A673 (cell line): ENCODE data around the gene PINLYP. TPM values are rescaled to one million over a fixed set of nuclear protein-coding genes. Genes with fewer than 3 reads are reported as not detected.
A peak's percentile ranks its signal among the peaks of the same experiment; 100 is the strongest.

ENCODE experiments used
- BruUV-seq: library from RNA; stranded (reverse); fragments of 400-500 nt; replicated peaks from 2 replicates; lab custom pipeline; 2021; lab: Mats Ljungman, UMichigan
- CTCF ChIA-PET: fragments of 300-600 bp; sonication (Branson Sonifier 250); formaldehyde crosslinking; loops from one replicate; lab custom pipeline; 2022; ENCODE audit warnings: antibody characterized with exemption; lab: Charles Lee
- POLR2A ChIA-PET: fragments of 300-600 bp; sonication (Branson Sonifier 250); formaldehyde crosslinking; loops from one replicate; lab custom pipeline; 2022; ENCODE audit warnings: antibody characterized with exemption; ENCODE audit not compliant: low non-redundant PET; lab: Charles Lee
- DNase-seq: peaks from one replicate; pipeline ENCODE4 v3.0.0-alpha.2; 2015; ENCODE audit warnings: low spot score
- H3K27ac ChIP-seq: fragments of 200-600 bp; sonication (generic); 2 replicates; pipeline ENCODE4 v1.5.1; 2016; ENCODE audit warnings: mixed run types, low read depth, mild to moderate bottlenecking, mixed read lengths, antibody characterized with exemption, low read length; ENCODE audit not compliant: poor library complexity, severe bottlenecking
- H3K27me3 ChIP-seq: fragments of 200-600 bp; sonication (generic); replicated peaks from 2 replicates; pipeline ENCODE4 v1.6.1; 2017; ENCODE audit warnings: mixed run types, low read depth, mild to moderate bottlenecking, mixed read lengths, antibody characterized with exemption, low read length; ENCODE audit not compliant: insufficient read depth, poor library complexity
- H3K36me3 ChIP-seq: fragments of 200-600 bp; sonication (generic); 2 replicates; pipeline ENCODE4 v1.6.1; 2016; ENCODE audit warnings: mixed run types, mild to moderate bottlenecking, mixed read lengths, antibody characterized with exemption, low read length; ENCODE audit not compliant: insufficient read depth, poor library complexity, severe bottlenecking
- H3K4me1 ChIP-seq: fragments of 200-600 bp; sonication (generic); 2 replicates; pipeline ENCODE4 v1.6.1; 2017; ENCODE audit warnings: mixed run types, mild to moderate bottlenecking, mixed read lengths, antibody characterized with exemption, low read length; ENCODE audit not compliant: insufficient read depth, poor library complexity, severe bottlenecking
- H3K4me3 ChIP-seq: fragments of 200-600 bp; sonication (generic); 2 replicates; pipeline ENCODE4 v1.5.1; 2016; ENCODE audit warnings: low read depth, mixed run types, mild to moderate bottlenecking, mixed read lengths, low read length; ENCODE audit not compliant: poor library complexity, severe bottlenecking
- H3K9me3 ChIP-seq: fragments of 200-600 bp; sonication (generic); 2 replicates; pipeline ENCODE4 v1.6.1; 2016; ENCODE audit warnings: mixed run types, low read depth, mild to moderate bottlenecking, mixed read lengths, antibody characterized with exemption, low read length; ENCODE audit not compliant: poor library complexity, severe bottlenecking
- CTCF ChIP-seq: fragments of 300-800, 200-600 bp; sonication (generic); conservative IDR thresholded peaks from 2 replicates; pipeline ENCODE4 v1.5.1; 2017; ENCODE audit warnings: low read depth, mild to moderate bottlenecking, antibody characterized with exemption, low read length, moderate library complexity, mixed read lengths
- EZH2 ChIP-seq: fragments of 200-600 bp; sonication (generic); IDR thresholded peaks from 2 replicates; pipeline ENCODE4 v1.6.1; 2017; ENCODE audit warnings: borderline replicate concordance, low read depth, mild to moderate bottlenecking, mixed read lengths, antibody characterized with exemption, low read length; ENCODE audit not compliant: poor library complexity, severe bottlenecking
- intact Hi-C: fragments of 100-400 bp; cut with micrococcal nuclease; formaldehyde crosslinking; loops from one replicate; pipeline ENCODE4 v1.10.0; 2022; ENCODE audit not compliant: unreplicated experiment
- total RNA-seq: library from RNA; stranded (reverse); gene quantifications from 2 replicates; pipeline ENCODE4 v1.2.3, GENCODE V29; 2021

The PINLYP gene
- total RNA-seq, 1 experiment from 2014 or later, result 14.3 TPM

GRCh38 chr19:43595999-43596841, 20.6 kb downstream of the PINLYP start, which contains the start of the genes IRGQ and ZNF576:
Gene IRGQ, minus strand, starts transcription at chr19:43596134. Its CDS starts 796 bp downstream, at chr19:43595338.
Gene ZNF576, plus strand, starts transcription at chr19:43596595. Its CDS starts 514 bp downstream, at chr19:43597109.
- Histone ChIP-seq H3K36me3 (peaks cover 31% of the 10 kb centered on the region), H3K4me1 (peaks cover 12% of the 10 kb centered on the region), H3K27me3 (no peaks in the 10 kb centered on the region), H3K9me3 (no peaks in the 10 kb centered on the region), H3K27ac (peak within 1 kb of the TSS; percentile 96), H3K4me3 (peak within 1 kb of the TSS; percentile 78)
- intact Hi-C loops, result loop anchor here (1.0 to 5.0 kb wide), 5 partner anchors 21 to 149 kb away; partner anchors contain the start of genes PINLYP, XRCC1, ZNF428 and ZNF575
- POLR2A ChIA-PET, result interaction anchor here (0.5 to 0.8 kb wide), 3 partner anchors 12 to 451 kb away, joined by 4 to 14 read pairs (median 5); no protein-coding TSS in a partner anchor
- peak; percentile 99 for DNase-seq
- no peak for TF ChIP-seq EZH2
- TF ChIP-seq CTCF, result no peak; the same call in 1 of the 2 replicates
- BruUV-seq, result TSS peak; percentile 38
- CTCF ChIA-PET, result interaction anchor here (0.6 to 0.9 kb wide), 3 partner anchors 39 to 1890 kb away, joined by 3 to 13 read pairs (median 7); no protein-coding TSS in a partner anchor

DNA sequence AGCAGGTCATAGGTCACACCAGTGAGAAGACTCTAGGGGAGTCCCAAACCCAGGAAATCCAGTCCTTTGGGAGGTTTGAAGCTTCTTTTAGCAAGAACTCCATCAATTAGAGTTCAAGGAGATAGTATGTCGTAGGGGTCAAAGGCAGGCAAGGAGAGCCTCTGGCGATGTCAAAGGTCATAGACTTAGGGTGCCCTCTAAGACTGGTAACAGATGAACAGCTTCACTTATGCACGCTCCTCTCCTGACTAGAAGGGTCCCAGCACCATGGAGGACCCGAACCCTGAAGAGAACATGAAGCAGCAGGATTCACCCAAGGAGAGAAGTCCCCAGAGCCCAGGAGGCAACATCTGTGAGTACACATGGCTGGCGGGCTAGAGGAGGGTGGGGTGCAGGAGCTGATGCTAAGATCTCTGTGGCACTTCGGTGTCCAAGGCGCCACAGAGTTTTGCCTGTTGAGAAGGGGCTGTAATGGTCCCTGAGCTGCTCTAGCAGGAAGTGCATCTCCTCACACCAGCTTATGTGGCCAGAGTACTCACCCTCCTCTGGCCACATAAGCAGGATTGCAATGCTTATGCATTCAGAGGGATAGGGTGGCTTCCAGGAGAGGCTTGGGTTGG, 21.4 kb downstream of the PINLYP start:
- intact Hi-C loops, result loop anchor here (1.0 to 5.0 kb wide), 5 partner anchors 22 to 150 kb away; partner anchors contain the start of genes PINLYP, XRCC1, ZNF428 and ZNF575
- ChIA-PET CTCF (no interaction called here), POLR2A (no interaction called here)
- peak overlapping the region; percentile 78 for H3K4me3 ChIP-seq
- peaks cover 31% of the 10 kb centered on the region for H3K36me3 ChIP-seq
- H3K4me1 ChIP-seq, result peaks cover 12% of the 10 kb centered on the region
- no peaks in the 10 kb centered on the region for H3K9me3 ChIP-seq
- no peaks in the 10 kb centered on the region for H3K27me3 ChIP-seq
- no peak for TF ChIP-seq EZH2
- no peak for TF ChIP-seq CTCF
- DNase-seq, result no peak
- peak overlapping the region; percentile 96 for H3K27ac ChIP-seq
- BruUV-seq, result no TSS peak

- H3K4me3 ChIP-seq, result peak overlapping the region; percentile 78
- no peak for TF ChIP-seq CTCF
- TF ChIP-seq EZH2, result no peak
- no TSS peak for BruUV-seq
- no peaks in the 10 kb centered on the region for H3K27me3 ChIP-seq
- no peaks in the 10 kb centered on the region for H3K9me3 ChIP-seq
- DNase-seq, result no peak
- peaks cover 12% of the 10 kb centered on the region for H3K4me1 ChIP-seq
- H3K36me3 ChIP-seq, result peaks cover 28% of the 10 kb centered on the region
- POLR2A ChIA-PET, result no interaction called here
- CTCF ChIA-PET, result no interaction called here
- intact Hi-C loops, result loop anchor here (2.0 to 5.0 kb wide), 2 partner anchors 65 to 151 kb away; partner anchors contain the start of gene ZNF575
- peak overlapping the region; percentile 96 for H3K27ac ChIP-seq
These were observed 22.3 kb downstream of the PINLYP start for GRCh38 chr19:43597876-43598275.
